Kidney (tissue), 14 donors: ENCODE measurements around the gene WSCD2. TPM values are rescaled to one million over a fixed set of nuclear protein-coding genes. Genes with fewer than 3 reads are reported as not detected.

ENCODE experiments used
- DNase-seq, 5 donors: peaks; one replicate each; pipeline ENCODE4 v3.0.0-alpha.2; 2013 to 2020
- FAIRE-seq: peaks from 2 replicates; lab custom pipeline; 2012; peaks lifted over from hg19 to GRCh38; lab: Jason Lieb, UNC
- H3K27ac ChIP-seq, 2 donors: one replicate each; pipeline ENCODE4 v1.7.0; 2013; ENCODE audit warnings: low read depth in 2 of 2, low read length in 2 of 2, inconsistent platforms in 1 of 2
- H3K27me3 ChIP-seq: one replicate; pipeline ENCODE4 v1.7.1; 2013; ENCODE audit warnings: low read length, inconsistent platforms; ENCODE audit not compliant: control insufficient read depth, insufficient read depth
- H3K36me3 ChIP-seq, 3 donors: one replicate each; pipeline versions ENCODE4 v1.7.0 to v1.7.1; 2013; ENCODE audit warnings: low read length in 3 of 3, control low read depth in 1 of 3, inconsistent platforms in 1 of 3; ENCODE audit not compliant: insufficient read depth in 3 of 3, control insufficient read depth in 2 of 3
- H3K4me1 ChIP-seq, 3 donors: one replicate each; pipeline versions ENCODE4 v1.7.0 to v1.7.1; 2013; ENCODE audit warnings: low read length in 3 of 3, inconsistent platforms in 1 of 3, low read depth in 1 of 3; ENCODE audit not compliant: control insufficient read depth in 2 of 3, insufficient read depth in 2 of 3
- H3K4me3 ChIP-seq, 3 donors: one replicate each; pipeline versions ENCODE4 v1.7.0 to v1.8.1; 2013; ENCODE audit warnings: low read length in 3 of 3, control low read depth in 1 of 3, inconsistent platforms in 1 of 3
- H3K9ac ChIP-seq, 3 donors: one replicate each; pipeline versions ENCODE4 v1.7.0 to v1.7.1; 2013; ENCODE audit warnings: low read length in 3 of 3, control low read depth in 1 of 3, inconsistent platforms in 1 of 3
- H3K9me3 ChIP-seq, 3 donors: one replicate each; pipeline versions ENCODE4 v1.7.0 to v1.7.1; 2013; ENCODE audit warnings: low read length in 3 of 3, control low read depth in 1 of 3, inconsistent platforms in 1 of 3; ENCODE audit not compliant: control insufficient read depth in 2 of 3, insufficient read depth in 1 of 3
- CTCF ChIP-seq: IDR thresholded peaks from 3 replicates; pipeline ENCODE4 v1.5.1; 2012; ENCODE audit warnings: mild to moderate bottlenecking, moderate library complexity, borderline replicate concordance; ENCODE audit not compliant: insufficient read depth; ENCODE audit errors: extremely low read depth
- intact Hi-C: fragments of 100-400 bp; cut with DNase I; formaldehyde crosslinking; loops from one replicate; pipeline ENCODE4 v1.11.1; 2022
- polyA plus RNA-seq: library from polyadenylated mRNA; stranded (reverse); fragments of 350-450 nt; fragmentation: Illumina TruSeq; extraction: RNeasy Lipid Tissue Mini Kit (QIAGEN cat#74804); gene quantifications from one replicate; pipeline ENCODE4 v1.2.3, GENCODE V29; 2014; ENCODE audit warnings: low read depth, low replicate concordance; ENCODE audit not compliant: insufficient read depth
- total RNA-seq: library from RNA; stranded (reverse); fragmentation: NEBNext Ultra II Directional; extraction: Animal tissue kit (Norgen Biotek cat#: 25700); gene quantifications from one replicate; pipeline ENCODE4 v1.2.1, GENCODE V29; 2021
- donor health status: control.
- donor health status: control.
- donor health status: control.
- donor health status: control.
- donor health status: control.
- donor health status: DM: yes; HTN: yes; CAD: no.
- donor health status: Normal renal cell carcinoma (clear cell type).

WSCD2 gene
- total and polyA plus RNA-seq, 2 donors from 2014 or later = 1.6 to 2.0 TPM

GRCh38 chr12:108173892-108174291 is 44.8 kb downstream of the WSCD2 start:
- no peak overlapping the region for H3K27ac ChIP-seq
- no peak for TF ChIP-seq CTCF
- no peaks in the 10 kb centered on the region for H3K4me1 ChIP-seq
- intact Hi-C loops = no loop called here
- H3K36me3 ChIP-seq = no peaks in the 10 kb centered on the region
- DNase-seq (no peak), FAIRE-seq (no peak)
- H3K9ac ChIP-seq = no peak overlapping the region
- no peaks in the 10 kb centered on the region for H3K9me3 ChIP-seq
- no peak overlapping the region for H3K4me3 ChIP-seq
- H3K27me3 ChIP-seq = no peaks in the 10 kb centered on the region

GRCh38 chr12:108174641-108175040 is 45.6 kb downstream of the WSCD2 start:
- H3K27me3 ChIP-seq = no peaks in the 10 kb centered on the region
- H3K9ac ChIP-seq = no peak overlapping the region
- H3K9me3 ChIP-seq = no peaks in the 10 kb centered on the region
- DNase-seq (no peak), FAIRE-seq (no peak)
- TF ChIP-seq CTCF = no peak
- no peak overlapping the region for H3K4me3 ChIP-seq
- H3K27ac ChIP-seq = no peak overlapping the region
- H3K36me3 ChIP-seq = no peaks in the 10 kb centered on the region
- intact Hi-C loops = no loop called here
- no peaks in the 10 kb centered on the region for H3K4me1 ChIP-seq

GRCh38 chr12:108175310-108175709 is 46.2 kb downstream of the WSCD2 start:
- TF ChIP-seq CTCF = no peak
- FAIRE-seq (no peak), DNase-seq (no peak)
- H3K27me3 ChIP-seq = no peaks in the 10 kb centered on the region
- no peaks in the 10 kb centered on the region for H3K36me3 ChIP-seq
- intact Hi-C loops = no loop called here
- H3K9ac ChIP-seq = no peak overlapping the region
- H3K4me1 ChIP-seq = no peaks in the 10 kb centered on the region
- no peaks in the 10 kb centered on the region for H3K9me3 ChIP-seq
- H3K4me3 ChIP-seq = no peak overlapping the region
- H3K27ac ChIP-seq = no peak overlapping the region

GRCh38 chr12:108176292-108176691 is 47.2 kb downstream of the WSCD2 start:
- Histone ChIP-seq H3K36me3 (no peaks in the 10 kb centered on the region), H3K4me1 (no peaks in the 10 kb centered on the region), H3K27ac (no peak overlapping the region), H3K4me3 (no peak overlapping the region), H3K9me3 (no peaks in the 10 kb centered on the region), H3K9ac (no peak overlapping the region), H3K27me3 (no peaks in the 10 kb centered on the region)
- no peak for FAIRE-seq
- intact Hi-C loops = no loop called here
- no peak for DNase-seq
- TF ChIP-seq CTCF = no peak
